BJ (cell line): Measurements from ENCODE around the gene C19orf25. TPM values are rescaled to one million over a fixed set of nuclear protein-coding genes. Genes with fewer than 3 reads are reported as not detected.

Source experiments
- CTCF ChIA-PET: fragments of 350-600 bp; formaldehyde crosslinking; extraction: SDS; loops from one replicate; lab custom pipeline; 2021; ENCODE audit warnings: antibody characterized with exemption, inconsistent platforms; lab: Yijun Ruan, JAX
- POLR2A ChIA-PET: fragments of 300-600 bp; sonication (Branson Sonifier 250); formaldehyde crosslinking; extraction: SDS; loops from one replicate; lab custom pipeline; 2021; ENCODE audit warnings: antibody characterized with exemption; lab: Charles Lee
- DNase-seq: peaks from one replicate; pipeline ENCODE4 v3.0.0-alpha.2; 2011; ENCODE audit warnings: low read depth
- H3K27me3 ChIP-seq: 2 replicates; pipeline ENCODE4 v1.6.0; 2011; ENCODE audit warnings: low read length; ENCODE audit not compliant: control insufficient read depth, insufficient read depth
- H3K36me3 ChIP-seq: 2 replicates; pipeline ENCODE4 v1.5.1; 2011; ENCODE audit warnings: low read length; ENCODE audit not compliant: control insufficient read depth, insufficient read depth
- H3K4me3 ChIP-seq: 2 replicates; pipeline ENCODE4 v1.5.1; 2011; ENCODE audit warnings: low read depth, mild to moderate bottlenecking, control low read depth, low read length
- polyA plus RNA-seq: library from polyadenylated mRNA; depleted of rRNA; stranded (reverse); fragments of >200 nt; gene quantifications from 2 replicates; pipeline ENCODE4 v1.2.3, GENCODE V29; 2011
- TF ChIP-seq, protein P1 (sequence below): IDR thresholded peaks from 2 replicates; pipeline ENCODE4 v1.5.1; 2011; ENCODE audit warnings: low read depth, mild to moderate bottlenecking, control low read depth, inconsistent platforms, low read length, moderate library complexity; ENCODE audit not compliant: insufficient read depth

Gene C19orf25
- polyA plus RNA-seq, 1 experiment: 32.6 TPM

DNA sequence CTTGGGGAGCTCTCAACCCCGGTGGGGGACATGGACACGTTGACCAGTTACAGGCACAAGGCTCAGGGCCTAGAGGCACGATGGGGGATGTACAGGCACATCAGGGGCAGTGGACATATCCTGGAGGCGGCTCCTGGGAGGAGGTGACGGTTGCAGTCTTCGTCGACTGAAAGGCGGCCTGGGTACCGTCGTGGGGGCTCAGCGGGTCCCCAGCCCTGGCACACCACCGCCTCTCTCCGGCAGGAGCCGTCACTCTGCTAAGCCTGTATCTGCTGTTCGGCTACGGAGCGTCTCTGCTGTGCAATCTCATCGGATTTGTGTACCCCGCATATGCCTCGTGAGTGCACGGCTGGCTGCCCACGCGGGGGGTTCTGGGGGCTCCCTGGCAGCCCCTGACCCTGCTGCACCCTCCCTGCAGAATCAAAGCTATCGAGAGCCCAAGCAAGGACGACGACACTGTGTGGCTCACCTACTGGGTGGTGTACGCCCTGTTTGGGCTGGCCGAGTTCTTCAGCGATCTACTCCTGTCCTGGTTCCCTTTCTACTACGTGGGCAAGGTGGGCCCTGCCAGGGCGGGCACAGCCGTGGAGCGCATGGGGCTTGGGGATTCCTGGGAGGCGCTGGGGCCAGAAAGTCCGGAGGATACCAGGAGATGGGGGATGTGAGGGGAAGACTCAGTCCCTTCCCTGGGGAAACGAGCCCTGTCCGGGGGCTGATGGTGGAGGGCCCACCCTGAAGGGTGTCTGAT, 16.2 kb upstream of the C19orf25 start:
- no peak for DNase-seq
- Histone ChIP-seq H3K36me3 (no peaks in the 10 kb centered on the region), H3K27me3 (peaks cover 7% of the 10 kb centered on the region), H3K4me3 (no peak overlapping the region)
- CTCF ChIA-PET: no interaction called here
- POLR2A ChIA-PET: no interaction called here
- TF ChIP-seq, protein P1, sequence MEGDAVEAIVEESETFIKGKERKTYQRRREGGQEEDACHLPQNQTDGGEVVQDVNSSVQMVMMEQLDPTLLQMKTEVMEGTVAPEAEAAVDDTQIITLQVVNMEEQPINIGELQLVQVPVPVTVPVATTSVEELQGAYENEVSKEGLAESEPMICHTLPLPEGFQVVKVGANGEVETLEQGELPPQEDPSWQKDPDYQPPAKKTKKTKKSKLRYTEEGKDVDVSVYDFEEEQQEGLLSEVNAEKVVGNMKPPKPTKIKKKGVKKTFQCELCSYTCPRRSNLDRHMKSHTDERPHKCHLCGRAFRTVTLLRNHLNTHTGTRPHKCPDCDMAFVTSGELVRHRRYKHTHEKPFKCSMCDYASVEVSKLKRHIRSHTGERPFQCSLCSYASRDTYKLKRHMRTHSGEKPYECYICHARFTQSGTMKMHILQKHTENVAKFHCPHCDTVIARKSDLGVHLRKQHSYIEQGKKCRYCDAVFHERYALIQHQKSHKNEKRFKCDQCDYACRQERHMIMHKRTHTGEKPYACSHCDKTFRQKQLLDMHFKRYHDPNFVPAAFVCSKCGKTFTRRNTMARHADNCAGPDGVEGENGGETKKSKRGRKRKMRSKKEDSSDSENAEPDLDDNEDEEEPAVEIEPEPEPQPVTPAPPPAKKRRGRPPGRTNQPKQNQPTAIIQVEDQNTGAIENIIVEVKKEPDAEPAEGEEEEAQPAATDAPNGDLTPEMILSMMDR: no peak

DNA sequence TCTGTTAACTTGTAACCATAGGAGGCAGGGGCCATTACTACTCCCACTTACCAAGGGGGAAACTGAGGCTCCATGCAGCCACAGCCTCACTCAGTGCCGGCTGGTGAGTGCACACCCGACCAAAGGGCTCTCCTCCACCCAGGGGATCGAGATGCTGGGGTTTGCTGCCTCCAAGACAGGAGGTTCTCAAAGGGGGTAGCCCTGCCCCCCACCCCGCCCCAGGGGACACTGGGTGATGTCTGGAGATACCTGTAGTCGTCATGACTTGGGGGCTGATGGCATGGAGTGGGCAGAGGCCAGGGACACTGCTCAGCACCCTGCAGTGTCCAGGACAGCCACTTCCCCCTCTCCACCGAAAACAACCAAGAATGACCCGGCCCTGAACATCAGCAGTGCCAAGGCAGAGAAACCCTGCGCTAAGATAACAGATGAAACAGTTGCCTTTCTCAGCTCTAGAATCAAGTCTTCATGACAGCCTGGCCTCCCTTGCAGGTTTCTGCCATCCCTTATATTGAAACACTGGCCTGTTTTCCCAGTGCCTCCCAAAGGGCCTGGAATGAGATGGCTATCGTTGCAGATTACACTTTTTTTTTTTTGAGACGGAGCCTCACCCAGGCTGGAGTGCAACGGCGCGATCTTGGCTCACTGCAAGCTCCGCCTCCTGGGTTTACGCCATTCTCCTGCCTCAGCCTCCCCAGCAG, 15.2 kb upstream of the C19orf25 start:
- TF ChIP-seq, protein P1: no peak
- no peak for DNase-seq
- CTCF ChIA-PET: no interaction called here

DNA sequence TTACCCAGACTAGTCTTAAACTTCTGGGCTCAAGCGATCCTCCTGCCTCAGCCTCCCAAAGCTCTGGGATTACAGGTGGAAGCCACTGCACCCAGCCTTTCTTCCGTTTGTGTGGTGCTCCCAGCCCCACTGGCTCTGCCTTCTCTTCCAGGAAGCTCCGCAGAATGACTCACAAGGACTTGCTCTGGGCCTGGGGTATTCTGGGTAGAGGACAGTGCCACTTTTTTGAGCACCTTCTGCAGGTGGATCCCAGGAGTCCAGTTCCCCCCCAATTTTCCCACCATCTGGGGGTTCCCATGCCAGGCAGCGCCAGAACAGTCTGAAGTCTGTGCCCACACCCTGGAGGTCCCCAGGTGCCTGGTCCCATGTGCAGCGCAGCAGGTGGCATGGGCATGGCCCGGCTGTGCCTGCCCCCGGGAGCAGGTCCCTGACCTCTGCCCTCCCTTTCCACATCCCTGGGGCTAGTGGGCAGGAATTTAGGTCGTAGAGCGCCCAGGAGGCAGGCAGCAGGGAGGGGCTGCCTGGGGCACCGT, 13.5 kb upstream of the C19orf25 start:
- CTCF ChIA-PET: interaction anchor here (0.8 to 1.3 kb wide), 2 partner anchors 22 to 54 kb away, joined by 3 read pairs; no protein-coding TSS in a partner anchor
- Histone ChIP-seq H3K27me3 (peaks cover 7% of the 10 kb centered on the region), H3K36me3 (no peaks in the 10 kb centered on the region), H3K4me3 (no peak overlapping the region)
- DNase-seq: no peak
- POLR2A ChIA-PET: no interaction called here
- TF ChIP-seq, protein P1: no peak

More for the DNA sequence above, 15.2 kb upstream of the C19orf25 start:
- POLR2A ChIA-PET: no interaction called here
- Histone ChIP-seq H3K4me3 (no peak overlapping the region), H3K27me3 (peaks cover 7% of the 10 kb centered on the region), H3K36me3 (no peaks in the 10 kb centered on the region)

DNA sequence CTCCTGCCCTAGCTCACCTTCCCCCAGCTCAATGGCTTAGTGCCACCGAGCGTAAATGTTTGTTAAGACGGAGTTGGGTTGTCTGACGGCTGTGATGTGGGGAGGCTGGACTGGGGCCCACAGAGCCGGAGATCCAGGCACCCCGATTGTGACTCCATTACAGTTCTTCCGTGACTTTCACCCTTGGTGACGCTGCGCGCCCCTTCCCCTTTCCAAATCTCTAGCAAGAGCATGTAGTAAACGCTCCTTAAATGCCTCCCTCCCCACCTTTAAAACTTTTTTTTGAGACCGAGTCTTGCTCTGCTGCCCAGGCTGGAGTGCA, 12.8 kb upstream of the C19orf25 start:
- H3K36me3 ChIP-seq: no peaks in the 10 kb centered on the region
- CTCF ChIA-PET: interaction anchor here (1.1 to 1.3 kb wide), 2 partner anchors 11 to 23 kb away, joined by 3 read pairs; no protein-coding TSS in a partner anchor
- POLR2A ChIA-PET: no interaction called here

More for the DNA sequence above, 12.8 kb upstream of the C19orf25 start:
- TF ChIP-seq, protein P1: no peak
- Histone ChIP-seq H3K27me3 (peaks cover 7% of the 10 kb centered on the region), H3K4me3 (no peak overlapping the region)
- no peak for DNase-seq
